HFFc6 (cell line): ENCODE measurements around the gene KRT80. TPM values are rescaled to one million over a fixed set of nuclear protein-coding genes. Genes with fewer than 3 reads are reported as not detected.

Experiments used
- DNase-seq: peaks from one replicate; pipeline ENCODE4 v3.0.0-alpha.2; 2018
- H3K27ac Mint-ChIP-seq: 2 replicates; pipeline ENCODE4 v1.8.0; 2020; ENCODE audit warnings: mild to moderate bottlenecking, mixed read lengths
- H3K27me3 Mint-ChIP-seq: 2 replicates; pipeline ENCODE4 v1.8.0; 2021; ENCODE audit warnings: mild to moderate bottlenecking, moderate library complexity, mixed read lengths; ENCODE audit not compliant: insufficient read depth
- H3K36me3 Mint-ChIP-seq: 2 replicates; pipeline ENCODE4 v1.8.0; 2021; ENCODE audit warnings: low read depth, mixed read lengths
- H3K4me1 Mint-ChIP-seq: 2 replicates; pipeline ENCODE4 v1.8.0; 2020; ENCODE audit warnings: low read depth, mixed read lengths
- H3K4me3 Mint-ChIP-seq: 2 replicates; pipeline ENCODE4 v1.8.0; 2020; ENCODE audit warnings: mild to moderate bottlenecking, moderate library complexity, mixed read lengths
- H3K9me3 Mint-ChIP-seq: 2 replicates; pipeline ENCODE4 v1.8.0; 2020; ENCODE audit warnings: mild to moderate bottlenecking, mixed read lengths
- total RNA-seq, 6 experiments: library from RNA; stranded (reverse); fragmentation: NEBNext Ultra II Directional; extraction: Animal tissue kit (Norgen Biotek cat#: 25700); gene quantifications; 2 replicates in 1 of 6; 3 replicates in 5 of 6; pipeline ENCODE4 v1.2.3, GENCODE V29; 2021
- TF ChIP-seq, protein P1 (sequence below): fragments of 200-600 bp; sonication (generic); IDR thresholded peaks from 2 replicates; pipeline ENCODE4 v1.5.0; 2021; ENCODE audit warnings: antibody characterized with exemption, mild to moderate bottlenecking

Gene KRT80
- total RNA-seq, 6 experiments from 2014 or later, result 2.3 to 3.7 (median 2.8) TPM

- H3K9me3 Mint-ChIP-seq, result no peaks in the 10 kb centered on the region
- no peak for DNase-seq
- TF ChIP-seq, protein P1, sequence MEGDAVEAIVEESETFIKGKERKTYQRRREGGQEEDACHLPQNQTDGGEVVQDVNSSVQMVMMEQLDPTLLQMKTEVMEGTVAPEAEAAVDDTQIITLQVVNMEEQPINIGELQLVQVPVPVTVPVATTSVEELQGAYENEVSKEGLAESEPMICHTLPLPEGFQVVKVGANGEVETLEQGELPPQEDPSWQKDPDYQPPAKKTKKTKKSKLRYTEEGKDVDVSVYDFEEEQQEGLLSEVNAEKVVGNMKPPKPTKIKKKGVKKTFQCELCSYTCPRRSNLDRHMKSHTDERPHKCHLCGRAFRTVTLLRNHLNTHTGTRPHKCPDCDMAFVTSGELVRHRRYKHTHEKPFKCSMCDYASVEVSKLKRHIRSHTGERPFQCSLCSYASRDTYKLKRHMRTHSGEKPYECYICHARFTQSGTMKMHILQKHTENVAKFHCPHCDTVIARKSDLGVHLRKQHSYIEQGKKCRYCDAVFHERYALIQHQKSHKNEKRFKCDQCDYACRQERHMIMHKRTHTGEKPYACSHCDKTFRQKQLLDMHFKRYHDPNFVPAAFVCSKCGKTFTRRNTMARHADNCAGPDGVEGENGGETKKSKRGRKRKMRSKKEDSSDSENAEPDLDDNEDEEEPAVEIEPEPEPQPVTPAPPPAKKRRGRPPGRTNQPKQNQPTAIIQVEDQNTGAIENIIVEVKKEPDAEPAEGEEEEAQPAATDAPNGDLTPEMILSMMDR, result no peak
- no peaks in the 10 kb centered on the region for H3K36me3 Mint-ChIP-seq
- peaks cover 46% of the 10 kb centered on the region for H3K4me1 Mint-ChIP-seq
- H3K4me3 Mint-ChIP-seq, result no peak overlapping the region
- 0 out of 2 replicates have a peak overlapping the region, but pooled peaks have one; percentile 84 for H3K27ac Mint-ChIP-seq
- H3K27me3 Mint-ChIP-seq, result peaks cover 6% of the 10 kb centered on the region
These were observed 49.4 kb downstream of the KRT80 start for GRCh38 chr12:52142431-52142830.

DNA sequence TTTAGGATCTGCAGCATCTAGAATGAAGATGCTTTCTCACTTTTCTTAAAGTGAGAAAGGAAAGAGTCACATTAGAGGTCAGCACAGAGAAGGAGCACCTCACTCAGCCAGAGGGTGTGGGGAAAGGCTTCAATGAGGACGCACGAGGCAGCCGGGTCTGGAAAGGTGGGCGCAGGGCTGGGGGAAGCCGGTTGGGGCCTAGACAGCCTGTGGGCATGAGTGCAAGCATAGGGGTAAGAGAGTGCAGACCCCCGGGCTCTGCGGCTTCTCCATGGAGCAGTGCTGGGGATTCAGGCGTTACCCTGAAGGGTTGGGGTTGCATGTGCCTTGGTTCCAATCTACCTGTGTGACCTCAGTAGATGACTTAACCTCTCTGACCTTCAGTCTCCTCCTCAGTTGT is 49.9 kb downstream of the KRT80 start:
- Mint-ChIP-seq H3K27ac (no peak overlapping the region), H3K36me3 (no peaks in the 10 kb centered on the region), H3K4me3 (no peak overlapping the region)

DNA sequence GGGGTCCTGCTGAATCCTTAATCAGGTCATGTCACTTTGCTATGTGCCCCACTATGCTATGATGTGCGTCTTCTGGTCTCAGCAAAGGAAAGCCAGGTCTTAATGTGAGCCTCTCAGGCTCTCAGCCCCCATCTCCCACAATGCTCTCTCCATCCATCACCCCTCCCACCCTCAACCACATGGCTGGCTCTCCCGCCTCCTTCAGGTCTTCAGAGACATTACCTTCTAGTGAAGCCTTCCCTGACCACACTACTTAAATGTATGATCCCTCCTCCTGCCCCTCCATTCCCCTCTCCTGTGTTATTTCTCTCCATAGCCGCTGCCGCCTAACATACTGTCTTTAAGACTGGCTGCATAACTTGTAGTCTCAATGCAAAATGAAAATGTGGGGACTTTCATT is 50.5 kb downstream of the KRT80 start:
- no peaks in the 10 kb centered on the region for H3K9me3 Mint-ChIP-seq
- TF ChIP-seq, protein P1, result peak; percentile 38
- H3K36me3 Mint-ChIP-seq, result no peaks in the 10 kb centered on the region
- DNase-seq, result no peak
- no peak overlapping the region for H3K4me3 Mint-ChIP-seq
- no peak overlapping the region for H3K27ac Mint-ChIP-seq
- peaks cover 6% of the 10 kb centered on the region for H3K27me3 Mint-ChIP-seq
- H3K4me1 Mint-ChIP-seq, result peaks cover 36% of the 10 kb centered on the region

More for the DNA sequence above, 49.9 kb downstream of the KRT80 start:
- peaks cover 40% of the 10 kb centered on the region for H3K4me1 Mint-ChIP-seq
- H3K9me3 Mint-ChIP-seq, result no peaks in the 10 kb centered on the region
- peaks cover 6% of the 10 kb centered on the region for H3K27me3 Mint-ChIP-seq
- TF ChIP-seq, protein P1, result no peak
- DNase-seq, result no peak

GRCh38 chr12:52139579-52140062 is 52.2 kb downstream of the KRT80 start:
- Mint-ChIP-seq H3K27ac (no peak overlapping the region), H3K4me1 (peaks cover 28% of the 10 kb centered on the region), H3K27me3 (peaks cover 6% of the 10 kb centered on the region), H3K36me3 (no peaks in the 10 kb centered on the region), H3K9me3 (no peaks in the 10 kb centered on the region), H3K4me3 (no peak overlapping the region)
- TF ChIP-seq, protein P1, result peak; percentile 81
- peak; percentile 18 for DNase-seq

GRCh38 chr12:52139147-52139546 is 52.7 kb downstream of the KRT80 start:
- Mint-ChIP-seq H3K9me3 (no peaks in the 10 kb centered on the region), H3K27ac (no peak overlapping the region), H3K4me1 (peaks cover 25% of the 10 kb centered on the region), H3K36me3 (no peaks in the 10 kb centered on the region), H3K4me3 (no peak overlapping the region), H3K27me3 (peaks cover 4% of the 10 kb centered on the region)
- TF ChIP-seq, protein P1, result no peak
- DNase-seq, result no peak

- Mint-ChIP-seq H3K27ac (no peak overlapping the region), H3K27me3 (peaks cover 4% of the 10 kb centered on the region), H3K9me3 (no peaks in the 10 kb centered on the region), H3K4me1 (peaks cover 11% of the 10 kb centered on the region), H3K36me3 (no peaks in the 10 kb centered on the region), H3K4me3 (no peak overlapping the region)
- no peak for DNase-seq
- TF ChIP-seq, protein P1, result no peak
These were observed 54.1 kb downstream of the KRT80 start for GRCh38 chr12:52137746-52138145.
